Tongue (tissue), 2 donors: ENCODE results near the gene CHTOP. TPM values are rescaled to one million over a fixed set of nuclear protein-coding genes. Genes with fewer than 3 reads are reported as not detected.
A peak's percentile ranks its signal among the peaks of the same experiment; 100 is the strongest.
"Not testable (repeated sequence)": the region's sequence is repeated elsewhere in the genome, so short reads cannot be mapped to it uniquely, and the experiment has no call there.

ENCODE experiments used
- DNase-seq: peaks from one replicate; pipeline ENCODE4 v3.0.0-alpha.2; 2015
- total RNA-seq: library from RNA; depleted of rRNA; stranded (reverse); fragments of >200 nt; gene quantifications from one replicate; pipeline ENCODE4 v1.2.3, GENCODE V29; 2014

The CHTOP gene
- total RNA-seq, 1 donor from 2014 or later: 71.8 TPM

DNA sequence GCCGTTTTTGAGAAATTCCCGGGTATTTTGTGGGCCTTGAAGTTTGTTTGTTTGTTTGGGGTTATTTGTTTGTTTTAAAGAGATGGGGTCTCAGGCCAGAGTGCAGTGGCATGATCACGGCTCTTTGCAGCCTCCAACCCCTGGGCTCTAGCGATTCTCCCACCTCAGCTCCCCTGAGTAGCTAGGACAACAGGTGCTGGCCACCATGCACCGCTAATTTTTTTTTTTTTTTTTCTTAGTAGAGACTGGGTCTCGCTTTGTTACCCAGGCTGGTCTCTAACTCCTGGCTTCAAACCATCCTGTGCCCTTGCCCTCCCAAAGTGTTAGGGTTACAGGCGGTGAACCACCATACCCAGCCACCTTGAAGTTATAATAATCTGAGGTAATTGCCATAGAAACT, 2.0 kb downstream of the CHTOP start:
- DNase-seq: no peak

DNA sequence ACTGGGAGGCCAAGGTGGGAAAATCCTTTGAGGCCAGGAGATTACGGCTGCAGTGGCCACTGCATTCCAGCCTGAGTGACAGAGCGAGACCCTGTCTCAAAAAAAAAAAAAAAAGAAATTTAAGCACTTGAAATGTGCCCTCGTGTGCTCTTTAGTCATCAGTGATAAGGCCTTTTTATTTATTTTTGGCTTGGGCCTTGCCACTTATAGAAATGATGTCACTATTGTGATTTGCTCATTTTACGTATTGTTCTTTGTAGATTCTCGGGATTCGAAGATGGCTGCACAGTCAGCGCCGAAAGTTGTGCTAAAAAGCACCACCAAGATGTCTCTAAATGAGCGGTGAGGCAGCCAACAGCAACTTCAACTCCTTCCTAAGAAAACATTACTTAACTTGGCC, 2.4 kb downstream of the CHTOP start:
- no peak for DNase-seq

DNA sequence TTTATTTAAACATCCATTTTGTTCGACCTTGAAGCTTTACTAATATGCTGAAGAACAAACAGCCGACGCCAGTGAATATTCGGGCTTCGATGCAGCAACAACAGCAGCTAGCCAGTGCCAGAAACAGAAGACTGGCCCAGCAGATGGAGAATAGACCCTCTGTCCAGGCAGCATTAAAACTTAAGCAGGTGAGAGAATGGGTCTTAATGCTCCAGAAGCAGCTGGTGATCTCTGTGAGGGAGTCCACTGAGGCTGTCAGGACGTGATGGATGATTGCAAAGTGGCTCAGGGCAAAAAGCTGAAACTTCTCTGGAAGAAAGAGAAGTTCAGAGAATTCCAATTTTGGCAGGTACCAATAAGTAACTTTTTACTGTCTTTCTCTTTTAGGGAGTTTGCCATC, 4.4 kb downstream of the CHTOP start:
- no peak for DNase-seq

DNA sequence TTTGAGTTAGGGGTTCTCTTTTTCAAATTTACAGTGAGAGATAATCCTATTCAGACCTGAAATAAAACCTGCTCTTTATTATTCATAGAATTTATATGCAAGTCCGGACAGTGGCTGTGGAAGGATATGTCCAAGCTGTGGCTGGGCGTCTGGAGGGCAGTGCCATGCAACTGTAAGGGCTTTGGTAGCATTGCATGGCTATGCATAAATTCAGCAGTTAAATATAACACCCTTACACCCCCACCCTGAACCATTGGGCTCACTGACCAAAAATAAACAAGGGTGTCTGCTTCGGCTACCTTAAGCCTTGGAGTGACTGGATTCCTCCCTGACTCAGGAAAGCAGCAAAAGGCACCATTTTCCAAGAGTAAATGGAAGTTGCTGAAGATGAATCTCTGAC, 5.4 kb downstream of the CHTOP start:
- DNase-seq: no peak

DNA sequence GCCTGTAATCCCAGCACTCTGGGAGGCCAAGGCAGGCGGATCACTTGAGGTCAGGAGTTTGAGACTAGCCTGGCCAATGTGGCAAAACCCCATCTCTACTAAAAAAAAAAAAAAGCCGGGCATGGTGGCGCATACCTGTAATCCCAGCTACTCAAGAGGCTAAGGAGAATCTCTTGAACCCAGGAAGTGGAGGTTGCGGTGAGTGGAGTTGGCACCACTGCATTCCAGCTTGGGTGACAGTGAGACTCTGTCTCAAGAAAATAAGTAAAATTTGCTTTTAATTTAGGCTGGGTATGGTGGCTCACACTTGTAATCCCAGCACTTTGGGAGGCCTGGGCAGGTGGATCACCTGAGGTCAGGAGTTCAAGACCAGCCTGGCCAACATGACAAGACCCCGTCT, 6.3 kb downstream of the CHTOP start:
- not testable (repeated sequence) for DNase-seq

DNA sequence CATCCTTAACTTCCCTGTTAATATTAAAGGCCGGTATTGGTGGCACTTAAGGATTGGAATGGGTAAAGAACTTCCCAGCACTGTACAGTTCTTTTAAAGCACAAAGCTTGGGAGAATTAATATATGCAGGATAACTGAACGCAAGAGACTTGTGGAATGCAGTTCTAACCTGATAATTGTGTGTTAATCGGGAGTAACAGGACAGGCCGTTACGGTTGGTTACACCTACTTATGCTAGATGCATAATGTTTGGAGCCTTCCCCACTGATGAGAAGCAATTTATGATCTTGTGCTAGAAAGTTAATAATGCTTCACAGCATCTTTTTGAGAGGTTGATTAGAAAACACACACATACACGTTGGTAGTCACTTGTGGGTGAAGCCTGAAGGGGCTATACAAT, 7.0 kb downstream of the CHTOP start:
- DNase-seq: no peak

DNA sequence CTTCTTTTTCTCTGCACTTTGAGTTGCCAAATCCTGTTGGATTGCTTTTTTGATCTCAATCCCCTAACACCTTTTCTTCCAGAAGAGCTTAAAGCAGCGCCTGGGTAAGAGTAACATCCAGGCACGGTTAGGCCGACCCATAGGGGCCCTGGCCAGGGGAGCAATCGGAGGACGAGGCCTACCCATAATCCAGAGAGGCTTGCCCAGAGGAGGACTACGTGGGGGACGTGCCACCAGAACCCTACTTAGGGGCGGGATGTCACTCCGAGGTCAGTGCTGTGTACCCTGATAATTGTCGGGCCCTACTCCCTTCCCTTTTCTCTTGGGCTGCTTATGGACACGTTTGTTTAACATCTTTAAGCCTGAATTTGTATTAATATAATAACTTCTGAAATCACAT, 8.3 kb downstream of the CHTOP start:
- DNase-seq: no peak

DNA sequence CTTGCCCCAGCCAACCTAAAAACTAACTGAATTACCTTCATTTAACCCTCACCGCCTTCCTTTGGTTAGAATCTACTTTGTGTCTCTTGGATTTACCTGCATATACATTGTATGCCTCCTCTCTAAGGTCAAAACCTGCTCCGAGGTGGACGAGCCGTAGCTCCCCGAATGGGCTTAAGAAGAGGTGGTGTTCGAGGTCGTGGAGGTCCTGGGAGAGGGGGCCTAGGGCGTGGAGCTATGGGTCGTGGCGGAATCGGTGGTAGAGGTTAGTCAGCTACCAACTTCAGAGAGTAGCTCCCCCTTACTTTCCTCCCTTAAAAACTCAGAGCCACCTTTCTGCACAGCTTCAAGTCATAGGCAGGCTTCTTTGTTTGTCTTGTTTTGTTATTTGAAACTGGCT, 9.2 kb downstream of the CHTOP start:
- no peak for DNase-seq

DNA sequence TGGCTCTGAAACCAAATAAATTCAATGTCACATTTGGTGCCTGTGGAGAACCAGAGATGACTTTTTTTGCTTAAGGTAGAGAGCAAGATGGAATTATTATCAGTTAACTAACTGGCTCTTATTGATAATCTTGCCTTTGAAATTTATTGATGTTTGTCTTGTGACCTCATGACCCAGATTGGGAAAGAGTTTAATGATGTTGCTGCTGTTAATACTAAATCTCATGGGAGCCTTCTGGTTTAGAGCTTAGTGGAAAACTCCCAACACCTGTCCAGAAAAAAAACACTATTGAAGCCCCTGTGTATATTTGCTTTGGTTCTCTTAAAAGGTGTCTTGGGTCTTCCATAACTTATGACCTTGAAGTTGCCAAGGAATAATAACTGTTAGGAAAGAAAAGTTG, 9.9 kb downstream of the CHTOP start:
- no peak for DNase-seq

DNA sequence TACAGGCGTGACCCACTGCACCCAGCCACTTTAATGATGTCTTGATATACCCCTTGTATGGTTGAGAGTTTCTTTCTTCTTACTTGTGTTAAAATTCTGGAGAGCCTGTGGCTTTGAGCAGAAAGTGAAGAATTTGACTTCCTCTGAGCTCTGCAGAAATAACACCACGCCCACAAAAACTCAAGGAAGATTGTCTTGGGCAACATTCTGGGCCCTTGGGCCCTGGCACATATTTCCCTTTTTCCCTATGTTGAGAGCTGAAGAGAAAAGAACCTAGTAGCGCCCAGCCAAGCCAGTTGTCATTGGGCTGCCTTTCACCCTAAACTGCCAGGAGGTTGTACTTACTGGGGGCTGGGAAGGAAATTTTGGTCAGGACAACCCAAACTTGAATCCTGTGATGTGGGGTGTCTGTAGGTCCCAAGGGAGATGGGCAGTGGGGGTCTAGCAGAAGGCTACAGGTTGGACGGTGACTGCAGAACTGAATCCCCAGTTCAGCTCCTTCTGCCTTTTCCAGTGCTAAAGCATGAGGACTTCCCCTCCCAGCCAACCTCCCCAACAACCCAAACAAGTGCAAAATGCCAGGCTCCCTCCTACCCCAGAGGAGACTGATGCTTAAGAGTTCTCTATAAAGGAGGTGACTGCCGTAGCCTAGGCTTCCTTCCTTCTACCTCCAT, 12.9 kb downstream of the CHTOP start:
- no peak for DNase-seq

DNA sequence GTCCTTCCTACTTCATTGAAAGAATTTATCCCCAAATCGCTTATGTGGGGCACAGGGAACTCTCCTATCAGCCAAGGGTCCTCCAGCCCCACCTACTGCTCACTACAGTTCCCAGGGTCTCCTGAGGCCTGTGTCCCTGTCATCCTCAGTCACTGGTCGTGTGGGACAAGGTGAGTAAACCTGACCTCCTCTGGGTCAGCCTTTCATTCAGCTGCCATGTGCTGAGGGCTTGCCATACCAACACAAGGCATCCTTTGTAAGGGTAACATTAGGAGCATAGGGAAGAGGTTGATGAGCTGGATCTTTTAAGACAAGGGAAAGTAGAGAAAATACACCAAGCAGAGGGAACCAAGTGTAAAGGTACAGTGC, 13.5 kb downstream of the CHTOP start:
- DNase-seq: no peak

DNA sequence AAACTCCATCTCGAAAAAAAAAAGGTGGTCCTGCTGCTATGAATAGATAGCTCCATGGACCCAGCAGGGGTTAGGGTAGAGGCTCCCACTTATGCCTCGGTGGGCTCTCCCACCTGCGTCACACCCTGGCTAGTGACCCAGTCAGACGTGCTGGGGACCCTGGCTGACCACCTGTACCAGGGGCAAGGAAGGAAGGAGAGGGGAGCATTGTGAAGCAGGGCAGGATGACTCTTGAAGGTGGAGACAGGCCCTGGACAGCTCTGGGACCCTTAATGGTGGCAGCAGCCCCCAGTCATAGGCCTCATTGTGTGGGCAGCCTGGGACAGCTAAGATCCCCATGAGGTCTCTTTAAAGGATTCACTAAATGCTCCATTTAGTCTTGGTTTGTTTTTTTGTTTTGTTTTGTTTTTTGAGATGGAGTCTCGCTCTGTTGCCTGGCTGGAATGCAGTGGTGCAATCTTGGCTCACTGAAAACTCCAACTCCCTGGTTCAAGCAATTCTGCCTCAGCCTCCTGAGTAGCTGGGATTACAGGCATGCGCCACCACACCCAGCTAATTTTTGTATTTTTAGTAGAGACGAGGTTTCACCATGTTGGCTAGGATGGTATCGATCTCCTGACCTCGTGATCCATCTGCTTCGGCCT, 14.3 kb downstream of the CHTOP start:
- no peak for DNase-seq

DNA sequence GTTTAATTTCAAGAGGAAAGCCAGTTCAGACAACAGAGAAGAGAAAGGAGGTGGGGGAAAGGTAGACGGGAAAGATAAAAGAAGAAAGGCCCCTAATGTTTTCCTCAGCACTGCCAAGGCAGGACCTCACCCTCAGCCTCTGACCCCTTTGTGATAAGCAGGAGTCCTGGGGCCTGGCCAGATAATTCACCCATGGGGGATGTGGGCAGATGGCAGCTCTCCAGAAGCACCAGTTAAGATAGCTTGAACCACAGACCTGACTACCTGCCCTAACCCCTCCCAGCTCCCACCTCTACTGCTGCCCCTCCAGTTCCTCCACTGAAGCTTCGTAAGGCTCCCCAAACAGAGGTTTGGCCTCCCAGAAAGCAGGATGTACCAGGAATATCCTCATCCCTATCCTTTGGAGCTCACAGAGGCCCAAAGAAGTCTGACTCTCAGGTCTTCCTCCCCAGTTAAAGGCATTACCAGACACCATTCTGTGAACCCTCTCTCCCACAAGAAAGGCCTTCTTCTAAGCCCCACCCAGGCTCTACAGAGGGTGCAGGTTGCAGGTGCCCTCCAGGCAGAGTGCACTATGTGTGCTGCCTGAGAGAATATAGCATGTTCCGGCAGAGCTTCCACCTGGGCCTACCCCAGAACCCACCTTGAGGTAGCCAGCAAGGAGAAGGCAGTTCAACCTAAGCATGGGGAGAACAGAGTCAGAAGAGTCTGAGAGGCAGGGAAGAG, 15.4 kb downstream of the CHTOP start:
- DNase-seq: no peak

DNA sequence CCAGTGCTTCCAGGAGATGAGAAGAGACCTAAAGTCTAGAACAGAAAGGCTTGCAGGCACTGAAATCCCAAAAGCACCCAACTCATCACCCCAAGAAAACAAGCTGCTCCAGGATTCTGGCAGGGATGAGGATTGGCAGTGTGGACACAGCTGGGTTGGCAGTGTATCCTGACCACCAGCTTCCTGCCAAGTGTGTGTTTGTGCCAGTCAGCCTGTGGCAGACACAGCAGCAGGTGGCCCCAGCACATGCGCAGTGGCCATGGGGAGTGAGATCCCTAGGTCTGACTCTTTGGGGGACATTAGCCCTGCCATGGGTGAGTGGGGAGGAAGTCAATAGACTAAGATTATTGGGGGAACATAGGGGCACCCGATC, 16.0 kb downstream of the CHTOP start:
- DNase-seq: peak; percentile 91

DNA sequence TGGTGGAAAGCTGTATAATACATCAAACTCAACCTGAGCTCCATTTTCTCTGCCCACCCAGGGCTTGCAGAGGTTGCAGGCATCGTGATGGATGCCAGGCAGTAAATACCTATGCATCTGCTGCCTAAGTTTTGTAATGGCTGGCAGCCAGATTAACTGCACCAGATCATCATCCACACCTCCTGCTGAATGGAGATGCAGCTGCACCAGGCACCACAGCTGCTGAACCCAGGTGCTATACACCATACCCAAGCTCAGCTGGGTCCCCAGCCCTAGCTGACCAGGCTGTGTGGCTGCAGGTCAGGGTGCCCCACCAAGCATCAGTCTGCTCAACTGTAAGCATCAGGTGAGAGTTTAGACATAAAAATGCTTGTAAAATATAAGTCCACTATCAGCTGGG, 17.9 kb downstream of the CHTOP start:
- DNase-seq: no peak

DNA sequence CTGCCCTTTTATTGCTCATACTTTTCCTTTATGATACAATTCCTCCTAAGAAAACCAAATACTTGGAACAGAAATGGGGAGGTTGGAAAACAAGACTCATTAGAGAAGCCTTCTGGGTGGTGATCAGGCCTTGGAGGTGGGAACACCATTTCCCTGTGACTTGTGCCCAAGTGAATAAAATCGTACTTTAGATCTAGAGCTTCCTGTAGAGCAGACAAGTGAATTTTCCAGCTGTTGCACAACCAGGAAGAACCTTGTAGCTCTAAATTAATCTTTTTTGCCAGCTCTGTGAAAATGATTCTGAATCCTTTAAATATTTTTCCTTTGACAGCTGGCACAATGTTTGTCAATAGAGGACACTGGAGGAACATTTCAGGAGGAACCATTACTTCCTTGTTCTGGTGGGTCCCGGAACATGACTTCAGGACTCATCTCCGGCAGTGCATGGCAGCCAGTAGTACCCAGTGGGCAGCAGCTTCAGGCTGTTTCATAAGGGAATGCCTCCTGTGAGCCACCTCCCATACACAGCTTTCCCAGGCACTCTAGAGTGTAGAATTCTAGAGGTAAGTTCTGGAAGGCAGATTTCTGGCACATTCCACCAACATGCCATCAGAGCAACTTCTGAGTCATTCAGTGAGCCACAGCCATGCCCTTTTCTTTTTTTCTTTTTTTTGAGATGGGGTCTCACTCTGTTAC, 19.1 kb downstream of the CHTOP start:
- DNase-seq: no peak

DNA sequence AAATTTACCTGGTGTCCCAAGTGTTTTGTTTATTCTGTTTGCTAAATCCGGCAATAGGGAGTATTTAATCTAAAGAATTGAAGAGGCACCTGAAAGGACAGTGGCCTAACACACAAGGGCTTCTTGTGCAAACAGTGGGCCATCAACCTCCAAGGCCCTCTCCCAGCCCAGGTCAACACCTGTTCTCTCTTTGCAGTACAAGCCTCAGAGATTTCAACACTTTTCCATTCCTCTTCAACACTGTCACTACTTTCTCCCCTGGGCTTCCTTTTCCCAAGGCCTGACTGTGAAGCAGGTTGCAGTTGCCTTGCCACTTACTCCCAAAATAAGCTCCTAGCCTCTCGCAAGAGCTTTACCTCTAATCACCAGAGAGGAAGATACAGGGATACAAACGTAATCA, 21.5 kb downstream of the CHTOP start:
- DNase-seq: no peak

DNA sequence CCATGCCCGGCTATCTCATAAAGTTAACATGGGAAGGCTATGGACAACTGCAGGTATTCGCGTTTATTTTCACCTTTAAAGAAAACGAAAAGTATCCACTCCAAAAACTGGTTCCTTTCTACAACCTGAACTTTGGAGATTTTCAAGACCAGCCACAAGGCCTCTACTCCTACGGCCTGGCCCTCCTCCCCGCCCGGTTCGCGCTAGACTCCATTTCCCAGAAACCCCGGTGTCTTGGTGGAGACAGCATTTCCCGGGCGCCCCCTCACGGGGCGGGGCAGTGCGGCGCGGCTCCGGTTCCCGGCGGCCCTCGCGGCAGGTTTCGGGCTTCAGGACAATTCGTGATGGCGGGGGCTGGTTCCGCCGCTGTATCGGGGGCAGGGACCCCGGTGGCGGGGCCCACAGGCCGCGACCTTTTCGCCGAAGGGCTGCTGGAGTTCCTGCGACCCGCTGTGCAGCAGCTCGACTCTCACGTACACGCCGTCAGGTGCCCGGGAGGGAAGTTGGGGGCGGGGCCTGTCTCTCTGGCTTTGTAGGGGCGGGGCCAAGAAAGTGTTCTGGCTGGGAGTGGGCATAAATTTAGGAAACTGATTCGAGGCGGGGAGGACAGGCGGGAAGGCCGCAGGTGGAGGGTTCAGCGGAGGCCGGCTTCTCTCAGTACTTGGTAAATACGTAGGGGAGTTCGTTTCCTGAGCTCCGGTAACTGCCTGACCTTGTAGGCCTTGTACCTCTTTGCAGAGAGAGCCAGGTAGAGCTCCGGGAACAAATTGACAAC, 24.7 kb downstream of the CHTOP start, which contains the start of gene SNAPIN:
Gene SNAPIN, plus strand, starts transcription at position 304 of the 775 bp plus-strand sequence. Its CDS starts 41 bp downstream, at position 345.
- peak; percentile 97 for DNase-seq

DNA sequence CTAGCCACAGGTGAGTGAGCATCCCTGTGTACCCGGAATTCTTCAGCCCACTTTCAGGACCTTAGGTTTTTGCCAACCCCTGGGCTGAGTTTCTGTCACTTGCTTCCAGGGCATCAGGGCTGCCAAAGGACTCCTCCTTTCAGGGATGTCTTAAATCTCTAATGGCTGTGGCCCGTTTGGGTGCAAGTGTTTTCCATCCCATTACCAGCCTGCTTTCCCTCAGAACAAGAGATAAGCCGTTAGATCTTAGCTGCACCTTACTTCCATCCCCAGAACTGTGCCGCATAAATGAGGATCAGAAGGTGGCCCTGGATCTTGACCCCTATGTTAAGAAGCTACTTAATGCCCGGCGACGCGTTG, 25.3 kb downstream of the CHTOP start:
- DNase-seq: no peak

DNA sequence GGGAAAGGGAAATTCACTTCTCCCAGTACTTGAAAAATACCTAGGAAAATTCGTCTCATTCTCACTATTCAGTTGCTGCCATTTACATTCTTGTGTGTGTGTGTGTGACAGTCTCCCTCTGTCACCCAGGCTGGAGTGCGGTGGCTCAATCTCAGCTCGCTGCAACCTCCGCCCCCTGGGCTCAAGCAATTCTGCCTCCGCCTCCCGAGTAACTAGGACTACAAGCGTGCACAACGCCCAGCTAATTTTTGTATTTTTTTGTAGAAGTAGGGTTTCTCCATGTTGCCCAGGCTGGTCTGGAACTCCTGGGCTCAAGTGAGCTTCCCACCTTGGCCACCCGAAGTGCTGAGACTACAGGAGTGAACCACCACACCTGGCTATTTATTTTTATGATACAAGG, 25.8 kb downstream of the CHTOP start:
- DNase-seq: no peak

DNA sequence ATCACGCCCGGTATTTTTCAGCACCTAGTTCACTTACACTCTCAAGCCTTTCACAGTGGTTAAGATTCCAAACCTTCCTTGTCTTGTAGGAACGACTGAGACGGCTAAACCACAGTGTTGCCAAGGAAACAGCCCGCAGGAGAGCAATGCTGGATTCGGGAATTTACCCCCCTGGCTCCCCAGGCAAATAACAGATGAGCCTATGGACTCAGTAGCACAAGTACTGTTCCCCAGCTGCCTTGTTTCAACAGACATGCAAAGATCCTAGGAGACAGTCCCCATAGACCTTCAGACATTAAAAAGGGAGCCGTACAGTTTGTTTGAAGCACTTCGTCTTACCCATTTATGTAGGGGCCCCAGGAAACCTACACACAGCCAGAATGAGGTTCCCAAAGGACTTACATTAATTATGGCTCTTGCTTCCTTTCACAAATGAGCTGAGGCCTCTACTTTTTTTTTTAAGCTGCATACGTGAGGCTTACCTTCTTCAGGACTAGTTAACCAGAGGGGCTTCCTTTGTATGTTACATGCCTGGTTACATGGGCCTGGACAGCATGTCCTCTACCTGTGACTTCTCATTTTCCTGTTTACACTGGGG, 27.3 kb downstream of the CHTOP start:
- no peak for DNase-seq

DNA sequence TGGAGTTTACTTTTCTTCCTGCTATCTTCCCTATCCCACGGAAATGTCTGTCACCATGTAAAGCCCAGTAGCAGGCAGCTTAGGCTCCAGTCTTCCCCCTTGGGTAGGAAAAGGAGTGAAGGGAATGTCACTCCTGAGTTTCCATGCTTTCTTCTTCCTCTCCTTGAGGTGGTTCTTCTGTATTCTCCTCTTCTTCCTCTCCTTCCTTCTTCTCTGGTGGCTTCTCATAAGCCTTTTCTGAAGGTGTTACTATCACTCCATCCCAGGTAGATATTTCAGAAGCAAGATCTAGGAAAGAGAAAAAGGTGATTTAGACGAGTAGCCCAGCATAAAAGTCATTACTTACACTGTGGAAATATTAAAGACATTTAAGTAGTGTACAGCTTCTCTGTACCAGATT, 28.4 kb downstream of the CHTOP start:
- no peak for DNase-seq
